Aorta (tissue), 5 donors: Measurements from ENCODE around the gene SPNS1. TPM values are rescaled to one million over a fixed set of nuclear protein-coding genes. Genes with fewer than 3 reads are reported as not detected.

ENCODE experiments used
- ATAC-seq: fragments of 200-7000 bp; cut with Tn5 transposase; one replicate; pipeline ENCODE4 v1.9.1; 2022; ENCODE audit warnings: moderate library complexity; ENCODE audit not compliant: low FRiP score
- DNase-seq, 2 donors: peaks; one replicate each; pipeline ENCODE4 v3.0.0-alpha.2; 2020
- H3K27ac ChIP-seq, 2 donors: one replicate each; pipeline ENCODE4 v1.5.1; 2013; ENCODE audit warnings: low read length in 2 of 2, mild to moderate bottlenecking in 2 of 2, moderate library complexity in 2 of 2, control low read depth in 1 of 2, inconsistent platforms in 1 of 2, low read depth in 1 of 2
- H3K27me3 ChIP-seq, 2 donors: one replicate each; pipeline ENCODE4 v1.6.1; 2013; ENCODE audit warnings: control low read depth in 1 of 2, low read length in 1 of 2, mild to moderate bottlenecking in 1 of 2, moderate library complexity in 1 of 2; ENCODE audit not compliant: insufficient read depth in 2 of 2, control insufficient read depth in 1 of 2
- H3K36me3 ChIP-seq, 2 donors: one replicate each; pipeline ENCODE4 v1.6.1; 2013; ENCODE audit warnings: control low read depth in 1 of 2, low read length in 1 of 2, mild to moderate bottlenecking in 1 of 2; ENCODE audit not compliant: insufficient read depth in 2 of 2, control insufficient read depth in 1 of 2
- H3K4me1 ChIP-seq, 2 donors: one replicate each; pipeline ENCODE4 v1.6.1; 2013; ENCODE audit warnings: low read length in 2 of 2, control low read depth in 1 of 2, mild to moderate bottlenecking in 1 of 2, moderate library complexity in 1 of 2; ENCODE audit not compliant: insufficient read depth in 2 of 2, control insufficient read depth in 1 of 2
- H3K4me3 ChIP-seq, 2 donors: one replicate each; pipeline ENCODE4 v1.5.1; 2013; ENCODE audit warnings: low read length in 2 of 2, control low read depth in 1 of 2, mild to moderate bottlenecking in 1 of 2
- H3K9me3 ChIP-seq: one replicate; pipeline ENCODE4 v1.6.1; 2013; ENCODE audit warnings: mild to moderate bottlenecking, low read length; ENCODE audit not compliant: control insufficient read depth
- WGBS, 2 donors: extraction: QIAGEN DNeasy Blood & Tissue Kit; methylation state at CpG; one replicate each; pipeline ENCODE4 v1.1.7; 2013; 5-methylcytosine and 5-hydroxymethylcytosine counted together
- intact Hi-C, 2 donors: fragments of 100-400 bp; cut with DNase I; formaldehyde crosslinking; loops; one replicate each; pipeline versions ENCODE4 v1.14.2 to v1.15.0; 2022
- polyA plus RNA-seq, 2 donors: library from polyadenylated mRNA; stranded (reverse); fragments of 200-250 nt; gene quantifications; one replicate each; pipeline ENCODE4 v1.2.3, GENCODE V29; 2013
- total RNA-seq, 2 donors: library from RNA; stranded (reverse); fragmentation: NEBNext Ultra II Directional; extraction: Animal tissue kit (Norgen Biotek cat#: 25700); gene quantifications; one replicate each; pipeline ENCODE4 v1.2.1, GENCODE V29; 2021
- donor health status: healthy with polysubstance abuse.
- donor health status: Bipolar disorder and iron deficiency.
- donor health status: DM: no; HTN: no; CAD: no.
- donor health status: DM: no; HTN: no; CAD: no.
- donor health status: DM: yes; HTN: yes; CAD: no.

SPNS1 gene
- total and polyA plus RNA-seq, 4 donors, result 11.8 to 112 (median 23.0) TPM

- no peak for ATAC-seq
- no peaks in the 10 kb centered on the region for H3K36me3 ChIP-seq
- no peak for DNase-seq
- H3K4me1 ChIP-seq, result no peaks in the 10 kb centered on the region
- H3K9me3 ChIP-seq, result no peaks in the 10 kb centered on the region
- WGBS, 2 donors, result 68 to 74% methylated on average over 14 of the region's 14 CpGs
- H3K27ac ChIP-seq, result no peak overlapping the region
- intact Hi-C loops, result no loop called here
- H3K4me3 ChIP-seq, result no peak overlapping the region
- H3K27me3 ChIP-seq, result no peaks in the 10 kb centered on the region
Observed at GRCh38 chr16:29009050-29009837, 34.7 kb downstream of the SPNS1 start.

GRCh38 chr16:29009838-29010166, 35.2 kb downstream of the SPNS1 start:
- Histone ChIP-seq H3K4me1 (no peaks in the 10 kb centered on the region), H3K4me3 (no peak overlapping the region), H3K27me3 (no peaks in the 10 kb centered on the region), H3K9me3 (no peaks in the 10 kb centered on the region), H3K27ac (no peak overlapping the region), H3K36me3 (no peaks in the 10 kb centered on the region)
- 77 to 85% methylated on average over 2 of the region's 2 CpGs for WGBS, 2 donors
- DNase-seq, result no peak
- intact Hi-C loops, result no loop called here
- no peak for ATAC-seq

- Histone ChIP-seq H3K36me3 (no peaks in the 10 kb centered on the region), H3K4me1 (no peaks in the 10 kb centered on the region), H3K9me3 (no peaks in the 10 kb centered on the region), H3K27me3 (no peaks in the 10 kb centered on the region), H3K4me3 (no peak overlapping the region), H3K27ac (no peak overlapping the region)
- DNase-seq (no peak), ATAC-seq (no peak)
- intact Hi-C loops, result no loop called here
- 50 to 56% methylated on average over 8 of the region's 8 CpGs for WGBS, 2 donors
Observed at GRCh38 chr16:29011112-29011511, 36.5 kb downstream of the SPNS1 start.

GRCh38 chr16:29011851-29012250, 37.3 kb downstream of the SPNS1 start:
- Histone ChIP-seq H3K4me1 (no peaks in the 10 kb centered on the region), H3K27me3 (no peaks in the 10 kb centered on the region), H3K9me3 (no peaks in the 10 kb centered on the region), H3K4me3 (no peak overlapping the region), H3K36me3 (no peaks in the 10 kb centered on the region), H3K27ac (no peak overlapping the region)
- no peak for DNase-seq
- 75 to 84% methylated on average over 4 of the region's 4 CpGs for WGBS, 2 donors
- no peak for ATAC-seq
- intact Hi-C loops, result no loop called here

GRCh38 chr16:29012913-29013553, 38.5 kb downstream of the SPNS1 start:
- no peak overlapping the region for H3K27ac ChIP-seq
- WGBS, 2 donors, result 63 to 65% methylated on average over 9 of the region's 9 CpGs
- ATAC-seq (no peak), DNase-seq (no peak)
- H3K4me3 ChIP-seq, result no peak overlapping the region
- no peaks in the 10 kb centered on the region for H3K4me1 ChIP-seq
- intact Hi-C loops, result no loop called here
- H3K36me3 ChIP-seq, result no peaks in the 10 kb centered on the region
- no peaks in the 10 kb centered on the region for H3K27me3 ChIP-seq
- peaks cover 1% of the 10 kb centered on the region for H3K9me3 ChIP-seq

GRCh38 chr16:29014561-29015069, 40.0 kb downstream of the SPNS1 start:
- ATAC-seq (no peak), DNase-seq (no peak)
- peaks cover 1% of the 10 kb centered on the region for H3K9me3 ChIP-seq
- H3K4me1 ChIP-seq, result no peaks in the 10 kb centered on the region
- no peak overlapping the region for H3K4me3 ChIP-seq
- intact Hi-C loops, result no loop called here
- WGBS, 2 donors, result 81 to 86% methylated on average over 3 of the region's 3 CpGs
- no peaks in the 10 kb centered on the region for H3K27me3 ChIP-seq
- H3K27ac ChIP-seq, result no peak overlapping the region
- H3K36me3 ChIP-seq, result no peaks in the 10 kb centered on the region

- 83 to 84% methylated on average over 5 of the region's 5 CpGs for WGBS, 2 donors
Observed at GRCh38 chr16:29022196-29022595, 47.6 kb downstream of the SPNS1 start.

GRCh38 chr16:29023279-29024277, 49.0 kb downstream of the SPNS1 start:
- 75 to 77% methylated on average over 15 of the region's 15 CpGs for WGBS, 2 donors
- no peak for ATAC-seq
- no peaks in the 10 kb centered on the region for H3K4me1 ChIP-seq
- H3K9me3 ChIP-seq, result no peaks in the 10 kb centered on the region
- no peak overlapping the region for H3K4me3 ChIP-seq
- peak in 1 of 2 donors; percentile 57 for DNase-seq
- H3K27ac ChIP-seq, result no peak overlapping the region
- H3K36me3 ChIP-seq, result no peaks in the 10 kb centered on the region
- intact Hi-C loops, result no loop called here
- no peaks in the 10 kb centered on the region for H3K27me3 ChIP-seq

More at GRCh38 chr16:29022196-29022595, 47.6 kb downstream of the SPNS1 start:
- no peak overlapping the region for H3K4me3 ChIP-seq
- no peak overlapping the region for H3K27ac ChIP-seq
- H3K9me3 ChIP-seq, result peaks cover 1% of the 10 kb centered on the region
- intact Hi-C loops, result no loop called here
- peak in 1 of 2 donors; percentile 13 for DNase-seq
- no peaks in the 10 kb centered on the region for H3K36me3 ChIP-seq
- no peak for ATAC-seq
- H3K27me3 ChIP-seq, result no peaks in the 10 kb centered on the region
- no peaks in the 10 kb centered on the region for H3K4me1 ChIP-seq
